Astrocyte of the hippocampus (primary cell): ENCODE measurements around the gene PTGFRN.

Source experiments
- DNase-seq: peaks from one replicate; pipeline ENCODE4 v3.0.0; 2011; ENCODE audit warnings: low read depth, low spot score

The PTGFRN gene

DNA sequence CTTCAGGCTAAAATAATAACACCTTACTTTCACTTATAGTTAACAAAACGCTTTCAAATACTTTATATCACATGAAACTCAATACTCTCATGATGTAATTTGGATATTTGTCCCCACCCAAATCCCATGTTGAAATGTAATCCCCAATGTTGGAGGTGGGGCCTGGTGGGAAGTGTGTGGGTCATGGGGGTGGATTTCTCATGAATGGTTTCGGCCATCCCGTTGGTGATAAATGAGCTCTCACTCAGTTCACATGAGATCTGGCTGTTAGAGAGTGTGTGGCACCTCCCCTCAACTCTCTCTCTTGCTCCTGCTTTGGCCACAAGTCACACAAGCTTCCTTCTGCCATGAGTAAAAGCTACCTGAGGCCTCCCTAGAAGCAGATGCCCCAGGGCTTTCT lies 22.5 kb upstream of the PTGFRN start:
- no peak for DNase-seq

DNA sequence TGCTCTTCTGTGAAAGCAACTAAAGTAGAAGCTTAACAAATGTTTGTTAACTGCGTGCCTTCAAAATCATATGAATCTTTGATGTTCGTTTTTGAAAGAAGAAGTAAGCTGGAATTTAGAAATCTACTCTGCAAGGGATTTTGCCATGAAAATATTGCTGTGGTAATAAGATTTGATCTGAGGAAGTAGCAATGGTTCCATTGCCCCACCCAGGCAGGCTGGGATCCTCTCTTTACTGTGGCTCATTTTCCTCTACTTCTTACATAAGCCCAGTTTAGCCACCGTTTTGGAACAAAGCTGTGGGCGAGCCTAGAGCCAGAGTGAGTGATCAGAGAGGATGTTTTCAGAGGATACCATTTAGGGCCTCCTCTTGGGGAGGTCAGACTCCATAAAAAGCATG lies 20.3 kb upstream of the PTGFRN start:
- DNase-seq, result no peak

DNA sequence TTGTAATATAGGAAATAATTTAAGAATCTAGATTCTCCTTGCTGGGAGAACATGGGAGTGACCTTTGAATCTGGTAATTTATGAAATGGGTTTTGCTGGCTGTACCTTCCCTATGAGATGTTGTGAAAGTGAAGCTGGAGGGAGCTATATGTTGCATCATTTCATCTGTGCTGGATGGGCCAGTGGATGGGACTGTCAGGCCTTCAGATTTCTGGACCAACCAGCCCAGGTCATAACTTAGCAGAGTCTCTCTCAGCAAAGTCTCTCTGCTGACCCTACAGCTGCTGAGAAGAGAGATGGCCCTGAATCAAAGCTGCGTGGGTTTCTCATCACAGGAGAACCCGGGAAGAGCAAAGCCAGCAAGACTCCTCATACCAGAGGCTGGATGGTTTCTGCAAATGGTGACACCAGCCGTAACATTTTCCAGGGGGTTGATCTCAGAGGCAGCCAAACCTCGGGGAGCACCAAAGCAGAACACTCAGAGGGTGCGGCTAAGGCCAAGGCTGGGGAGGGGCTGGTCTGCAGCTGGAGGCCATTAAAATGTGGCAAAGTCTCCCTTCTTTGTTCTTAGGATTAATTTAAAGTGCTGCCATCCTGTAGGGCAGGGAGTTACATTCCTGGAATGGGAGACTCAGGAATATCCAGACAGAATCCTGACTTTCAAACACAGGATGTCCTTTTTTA lies 18.2 kb upstream of the PTGFRN start:
- DNase-seq, result no peak

DNA sequence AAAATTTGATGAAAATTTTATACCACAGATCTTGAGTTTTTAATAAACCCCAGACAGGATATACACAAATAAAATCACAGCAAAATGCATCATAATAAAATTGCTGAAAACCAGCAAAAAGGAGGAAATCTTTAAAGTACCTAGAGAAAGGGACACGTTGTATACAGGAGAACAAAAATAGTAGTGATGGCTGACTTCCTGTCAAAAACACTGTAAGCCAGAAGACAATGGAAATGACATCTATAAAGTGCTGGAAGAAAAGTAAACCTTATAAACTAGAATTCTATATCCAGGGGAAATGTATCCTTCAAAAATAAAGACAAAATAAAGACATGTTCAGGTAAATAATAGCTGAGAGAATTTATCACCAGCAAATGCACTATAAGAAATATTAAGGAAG lies 14.6 kb upstream of the PTGFRN start:
- DNase-seq, result no peak

DNA sequence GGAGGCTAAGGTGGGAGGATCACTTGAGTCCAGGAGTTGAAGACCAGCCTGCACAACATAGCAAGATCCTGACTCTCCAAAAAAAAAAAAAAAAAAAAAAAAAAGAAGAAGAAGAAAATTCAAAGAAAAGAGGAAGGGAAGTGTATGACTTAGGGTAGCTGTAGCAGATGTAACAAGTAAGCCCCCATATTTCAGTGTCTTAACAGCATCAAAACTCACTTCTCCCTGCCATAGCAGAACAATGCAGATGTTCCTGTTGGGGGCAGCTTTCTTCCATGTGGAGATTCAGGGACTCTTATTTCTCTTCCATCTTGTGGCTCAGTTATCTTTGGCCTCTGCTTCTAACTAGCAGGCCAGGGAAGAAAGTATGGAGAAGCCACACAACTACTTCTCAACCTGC lies 10.2 kb upstream of the PTGFRN start:
- no peak for DNase-seq

DNA sequence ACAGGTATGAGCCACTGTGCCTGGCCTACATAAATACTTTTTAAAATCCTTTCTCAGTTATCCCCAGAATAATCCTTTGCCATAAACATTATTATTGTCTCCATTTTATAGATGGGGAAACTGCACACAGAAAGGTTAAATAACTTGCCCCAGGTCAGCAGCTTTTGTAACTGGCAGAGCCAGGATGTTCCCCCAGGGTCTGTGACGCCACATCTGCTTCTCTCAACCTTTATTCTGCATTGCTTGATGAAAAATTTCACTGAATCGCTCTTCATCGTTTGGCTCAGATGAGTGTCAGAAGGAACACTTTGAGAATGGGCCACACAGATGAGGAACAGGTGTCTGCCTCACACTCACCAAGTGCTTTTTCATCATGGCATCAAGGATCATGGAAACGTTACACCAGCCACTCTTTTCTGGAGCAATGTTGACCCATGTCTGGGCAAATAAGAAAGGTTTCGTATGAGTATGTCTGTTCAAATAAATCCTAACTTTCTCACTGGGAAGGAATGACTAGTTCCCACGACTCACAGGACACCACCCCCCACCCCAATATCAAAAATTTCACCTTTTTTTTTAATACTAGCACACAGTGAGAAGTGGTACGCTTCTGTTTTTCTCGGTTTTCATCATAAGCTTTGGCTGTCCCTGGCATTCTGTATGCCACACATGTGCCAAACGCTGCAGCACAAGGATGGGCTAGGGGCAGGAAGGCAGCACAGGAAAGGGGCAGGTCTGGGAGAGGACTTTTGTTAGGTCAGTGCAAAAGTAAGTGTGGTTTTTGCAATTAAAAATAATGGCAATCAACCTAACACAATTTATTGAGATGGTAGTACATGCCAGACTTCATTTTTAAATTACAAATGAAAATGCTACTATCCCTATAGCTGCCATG lies 9.0 kb upstream of the PTGFRN start:
- no peak for DNase-seq

DNA sequence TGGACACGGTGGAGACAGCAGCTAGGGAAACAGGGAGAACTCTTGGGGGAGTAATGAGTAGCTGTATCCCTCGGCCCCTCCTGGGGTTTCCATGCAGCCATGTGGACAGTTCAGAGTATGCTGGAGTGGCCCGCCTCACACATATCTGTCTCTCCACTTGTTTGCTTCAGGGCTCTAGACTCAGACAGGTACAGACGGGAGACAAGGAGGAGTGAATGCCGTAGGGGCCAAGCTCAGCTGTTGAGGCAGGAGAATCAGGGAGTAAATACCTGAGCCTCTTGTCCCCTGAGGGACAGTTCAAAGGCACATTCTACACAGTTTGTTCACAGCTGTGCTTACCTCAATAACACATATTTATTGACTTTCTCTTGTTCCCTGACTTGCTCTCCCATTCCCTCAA lies 7.7 kb upstream of the PTGFRN start:
- no peak for DNase-seq

DNA sequence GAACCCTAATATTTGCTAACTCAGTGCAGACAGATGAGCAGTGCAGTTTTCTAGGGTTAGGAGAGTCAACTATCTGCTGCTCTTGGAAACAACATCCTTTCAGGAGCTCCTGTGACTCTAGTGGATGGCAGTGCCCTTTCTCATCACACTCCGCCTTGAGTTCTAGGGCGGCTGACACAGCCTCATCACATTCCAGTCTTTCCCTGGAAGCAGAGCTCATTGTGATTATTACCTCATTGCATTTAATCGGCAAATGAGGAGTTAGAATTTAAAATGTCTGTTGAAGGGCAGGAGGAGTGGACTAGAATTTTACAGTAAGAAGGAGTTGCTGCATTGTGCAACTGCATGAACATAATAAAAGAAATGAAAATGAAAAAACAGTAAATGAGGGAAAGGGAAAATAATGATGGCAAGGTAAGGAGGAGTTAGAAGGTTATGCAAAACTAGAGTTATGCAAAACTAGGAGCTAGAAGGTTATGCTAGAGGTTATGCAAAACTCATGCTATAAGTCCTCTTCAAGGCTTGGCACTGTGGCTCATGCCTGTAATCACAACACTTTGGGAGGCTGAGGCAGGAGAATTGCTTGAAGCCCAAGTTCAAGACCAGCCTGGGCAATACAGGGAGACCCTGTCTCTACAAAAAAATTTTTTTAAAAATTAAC lies 6.9 kb upstream of the PTGFRN start:
- no peak for DNase-seq

DNA sequence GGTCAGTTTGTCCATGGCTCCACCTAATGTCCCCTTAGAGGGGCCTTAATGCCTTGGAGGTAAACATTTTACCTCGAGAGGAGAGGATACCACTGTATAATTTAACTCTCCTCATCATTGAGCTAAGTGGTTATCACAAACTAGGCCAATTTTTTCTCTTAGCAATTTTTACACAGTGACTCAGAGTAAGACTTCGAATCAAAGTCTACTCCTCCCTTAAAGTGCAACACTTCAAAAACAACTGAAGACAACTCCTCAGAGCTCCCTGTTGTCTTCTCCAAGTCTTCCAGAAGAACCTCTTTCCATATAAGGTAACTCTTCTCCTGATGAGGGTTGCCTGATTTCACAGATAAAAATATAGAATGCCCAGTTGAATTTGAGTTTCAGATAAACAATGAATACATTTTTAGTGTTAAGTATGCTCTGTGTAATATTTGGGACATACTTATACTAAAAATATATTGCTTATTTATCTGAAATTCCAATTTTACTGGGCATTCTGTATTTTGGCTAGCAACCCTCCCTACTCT lies 4.9 kb upstream of the PTGFRN start:
- no peak for DNase-seq

DNA sequence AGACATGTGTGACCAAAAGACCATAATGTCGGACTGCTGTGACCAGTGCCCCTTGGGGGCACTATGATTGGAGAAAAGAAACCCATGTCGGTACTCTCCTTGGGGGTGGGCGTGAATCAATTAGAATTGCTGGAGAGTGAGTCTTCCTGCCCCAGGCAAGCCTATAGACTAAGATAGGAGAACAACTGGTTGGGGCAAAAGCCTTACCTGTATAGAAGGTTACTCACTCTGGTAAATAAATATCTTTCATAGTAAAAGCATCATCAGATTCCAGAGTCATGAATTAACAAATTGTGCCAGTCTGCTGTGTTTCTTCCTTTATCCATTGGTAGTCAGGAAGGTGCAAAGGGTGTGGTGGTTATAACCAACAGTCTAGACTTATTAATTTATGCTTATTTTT lies 2.9 kb upstream of the PTGFRN start:
- no peak for DNase-seq

DNA sequence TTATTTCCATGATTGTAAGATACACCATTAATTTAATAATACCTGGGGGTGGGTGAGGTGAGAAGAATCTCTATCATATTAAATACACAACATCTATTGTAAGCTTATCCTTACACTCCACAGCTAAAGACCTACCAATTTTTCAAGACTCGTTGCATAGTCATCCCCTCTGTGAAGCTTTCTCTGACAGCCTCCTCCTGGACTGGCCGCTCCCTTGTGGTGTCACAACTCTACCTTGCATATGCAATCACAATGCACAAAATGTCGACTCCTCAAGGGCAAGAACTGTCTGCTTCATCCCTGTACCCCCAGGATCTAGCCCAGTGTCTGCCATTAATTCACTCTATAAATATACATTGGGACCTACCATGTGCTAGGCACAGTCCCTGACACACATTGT lies 2.4 kb upstream of the PTGFRN start:
- no peak for DNase-seq

DNA sequence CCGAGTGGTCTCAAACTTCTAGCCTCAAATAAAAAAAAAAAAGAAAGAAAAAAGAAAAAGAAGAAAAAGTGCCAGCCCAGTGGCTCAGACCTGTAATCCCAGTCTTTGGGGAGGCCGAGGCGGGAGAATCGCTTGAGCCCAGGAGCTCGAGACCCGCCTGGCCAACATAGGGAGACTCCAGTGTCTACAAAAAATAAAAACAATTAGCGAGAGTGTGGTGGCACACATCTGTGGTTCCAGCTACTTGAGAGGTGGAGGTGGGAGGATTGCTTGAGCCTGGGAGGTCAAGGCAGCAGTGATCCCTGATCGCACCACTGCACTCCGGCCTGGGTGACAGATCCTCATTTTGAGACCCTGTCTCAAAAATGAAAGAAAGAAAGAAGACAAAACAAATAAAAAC lies 1.4 kb upstream of the PTGFRN start:
- no peak for DNase-seq

DNA sequence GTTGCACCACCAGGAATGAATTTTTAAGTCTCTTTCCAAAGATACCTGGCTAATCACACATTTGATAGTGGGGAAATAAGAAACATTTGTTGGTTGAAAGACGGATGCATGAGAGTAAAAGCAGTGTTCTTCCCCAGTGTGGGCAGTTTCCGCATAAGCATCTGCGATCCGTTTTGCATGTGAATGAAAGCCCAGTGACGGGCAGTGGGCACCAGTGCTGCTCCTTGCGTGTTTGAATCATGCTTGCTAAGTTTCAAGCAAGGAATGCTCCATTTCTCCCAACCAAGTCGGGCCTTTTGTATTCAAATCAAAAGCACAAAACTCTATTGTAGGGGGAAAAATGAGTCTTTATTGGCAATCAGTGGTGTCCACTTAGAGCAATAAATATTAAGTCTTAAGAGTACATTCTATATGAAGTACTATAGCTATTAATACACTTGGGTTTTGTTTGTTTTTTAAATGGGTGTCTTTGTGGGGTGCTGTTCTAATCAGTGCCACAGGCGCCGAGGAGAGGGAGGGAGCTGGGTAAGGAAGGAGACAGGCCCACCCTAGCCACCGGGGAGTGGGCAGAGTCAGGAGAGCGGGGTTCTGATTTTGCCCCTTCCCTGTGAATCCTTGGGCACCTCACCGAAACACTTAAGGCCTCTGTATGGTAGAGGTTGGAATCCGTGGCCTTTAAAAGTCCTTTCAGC lies 750 bp upstream of the PTGFRN start:
- peak; percentile 74 for DNase-seq

DNA sequence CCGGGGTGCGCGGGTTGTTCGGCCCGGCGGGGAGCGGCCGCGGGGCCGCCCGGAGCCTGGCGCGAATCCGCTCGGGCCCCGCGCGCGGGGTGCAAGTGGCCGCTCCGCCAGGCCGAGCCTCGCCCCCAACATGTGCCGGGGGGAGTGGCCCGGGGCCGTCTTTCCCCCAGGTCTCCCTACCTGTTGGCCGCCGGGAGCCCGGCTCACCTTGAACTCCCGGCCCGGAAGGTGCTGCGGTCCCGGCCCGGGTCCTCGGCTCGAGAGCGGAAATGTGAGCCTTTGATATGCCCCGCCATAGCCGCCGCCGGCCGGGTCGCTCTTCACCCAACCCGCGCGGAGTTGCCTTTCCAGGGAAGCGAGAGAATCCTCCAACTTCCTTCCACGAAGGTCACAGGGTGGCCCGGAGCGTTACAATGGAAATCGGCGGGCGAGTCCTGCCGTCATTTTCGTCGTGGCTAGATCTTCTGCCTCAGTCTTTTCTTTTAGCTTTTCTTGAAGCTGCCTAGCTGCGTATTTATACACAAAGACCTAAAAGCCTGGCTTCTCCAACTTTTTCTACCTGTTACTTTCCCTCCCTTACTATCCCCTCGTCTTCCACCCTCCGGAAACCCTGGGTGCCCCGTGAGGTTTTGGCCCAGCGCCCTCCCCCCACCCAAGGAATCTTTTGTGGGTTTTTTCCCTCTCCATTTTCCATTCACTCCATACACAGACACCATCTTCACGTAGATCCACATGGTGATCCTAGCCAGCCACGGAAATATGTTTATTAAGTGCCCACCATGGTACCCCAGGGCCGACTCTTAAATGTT lies 867 bp downstream of the PTGFRN start:
- peak; percentile 76 for DNase-seq

DNA sequence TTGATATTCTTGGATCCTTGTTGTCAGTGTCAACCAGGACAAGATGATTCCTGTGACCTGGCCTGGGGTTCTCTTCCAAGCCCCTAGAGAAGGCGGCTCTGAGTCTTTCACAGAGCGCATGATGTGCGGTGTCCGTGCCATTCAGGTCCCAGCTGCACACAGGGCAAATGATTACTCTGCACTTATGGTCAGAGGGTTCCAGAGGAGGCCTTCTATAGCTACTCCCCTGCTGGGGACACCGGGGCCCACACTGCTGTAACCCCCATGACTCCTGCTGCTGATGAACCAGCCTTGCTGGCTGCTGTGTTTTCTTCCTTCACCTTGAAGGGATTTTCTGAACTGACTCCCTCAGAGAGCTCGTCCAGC lies 1.5 kb downstream of the PTGFRN start:
- DNase-seq, result no peak

DNA sequence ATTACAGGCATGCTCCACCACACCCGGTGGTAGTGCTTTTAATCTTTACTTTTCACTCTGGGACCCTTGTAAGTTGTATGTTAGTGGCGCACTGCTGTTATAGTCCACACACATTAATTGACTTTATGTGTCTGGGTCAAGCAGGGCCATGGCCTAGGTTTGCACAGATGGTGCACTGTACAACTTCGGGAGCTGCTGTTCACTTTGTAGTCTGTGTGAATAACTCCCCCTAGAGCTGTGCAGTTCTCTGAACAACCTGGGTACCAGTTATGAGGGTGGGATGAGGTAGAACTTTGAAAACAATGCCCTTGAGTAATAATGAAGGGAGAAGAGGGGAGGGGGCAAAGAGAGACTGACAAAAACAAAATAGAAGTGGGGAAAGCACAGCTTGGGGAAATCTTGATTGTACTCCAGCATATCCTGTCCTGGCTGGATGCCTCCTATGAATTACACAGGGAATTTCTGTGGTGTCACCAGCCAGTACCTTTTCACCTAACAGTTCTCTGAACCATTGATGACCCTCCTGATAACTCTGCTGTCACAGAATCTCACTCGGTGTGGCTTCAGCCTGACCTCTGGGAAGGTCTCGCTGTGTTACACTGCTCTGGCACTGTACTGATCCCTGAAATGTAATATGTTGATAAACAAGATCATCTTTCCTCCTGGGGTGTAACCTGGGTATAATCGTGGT lies 2.2 kb downstream of the PTGFRN start:
- DNase-seq, result peak; percentile 33

DNA sequence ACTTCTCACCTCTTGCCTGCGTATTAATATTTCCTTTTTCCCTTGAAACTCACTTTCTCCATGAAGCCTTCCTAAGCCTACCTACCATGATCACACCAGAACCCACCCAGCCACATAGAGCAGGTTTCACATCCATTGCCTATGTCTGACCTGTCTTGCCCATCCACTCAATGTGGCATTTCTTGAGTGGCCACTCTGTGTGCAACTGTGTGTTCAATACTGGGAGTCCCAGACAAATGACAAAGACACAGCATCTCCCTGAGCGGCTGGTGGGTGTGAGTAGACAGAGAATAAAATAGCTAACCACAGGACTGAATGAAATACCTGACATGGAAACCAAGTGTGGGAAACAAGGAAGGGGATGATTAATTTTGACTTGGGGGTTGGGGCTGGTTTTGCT lies 3.1 kb downstream of the PTGFRN start:
- peak; percentile 38 for DNase-seq

DNA sequence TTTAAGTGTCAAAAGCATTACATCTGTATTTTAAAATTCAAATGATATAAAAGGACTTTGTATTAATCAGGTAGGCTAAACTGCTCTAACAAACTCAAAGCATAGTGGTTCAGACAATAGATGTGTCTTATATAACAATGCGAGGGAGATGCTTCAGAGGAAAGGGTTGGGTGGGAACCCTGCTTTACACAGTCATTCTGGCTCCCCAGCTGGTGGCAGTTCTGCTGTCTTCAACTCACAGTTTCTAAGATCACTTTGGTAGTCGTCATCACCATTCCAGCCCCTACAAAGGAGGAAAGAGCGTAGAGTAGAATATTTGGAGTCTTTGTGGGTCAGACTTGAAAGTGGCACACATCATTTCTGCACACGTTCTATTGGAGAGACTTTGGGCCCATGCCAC lies 4.2 kb downstream of the PTGFRN start:
- no peak for DNase-seq

DNA sequence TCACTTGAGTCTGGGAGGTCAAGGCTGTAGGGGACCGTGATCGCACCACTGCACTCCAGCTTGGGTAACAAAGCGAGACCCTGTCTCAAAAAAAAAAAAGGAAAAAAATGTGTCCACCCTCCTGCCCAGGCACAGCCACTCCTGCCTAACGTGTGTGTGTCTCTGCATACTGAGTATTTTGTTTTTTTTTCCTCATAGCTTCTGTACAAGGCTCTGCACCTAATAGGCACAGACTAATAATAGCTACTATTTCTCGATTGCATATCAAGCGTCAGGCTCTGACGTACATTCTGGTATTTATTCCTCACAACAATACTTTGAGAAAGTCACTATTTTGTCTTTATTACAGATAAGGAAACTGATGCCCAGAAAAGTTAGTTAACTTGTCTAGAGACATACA lies 5.0 kb downstream of the PTGFRN start:
- DNase-seq, result no peak

DNA sequence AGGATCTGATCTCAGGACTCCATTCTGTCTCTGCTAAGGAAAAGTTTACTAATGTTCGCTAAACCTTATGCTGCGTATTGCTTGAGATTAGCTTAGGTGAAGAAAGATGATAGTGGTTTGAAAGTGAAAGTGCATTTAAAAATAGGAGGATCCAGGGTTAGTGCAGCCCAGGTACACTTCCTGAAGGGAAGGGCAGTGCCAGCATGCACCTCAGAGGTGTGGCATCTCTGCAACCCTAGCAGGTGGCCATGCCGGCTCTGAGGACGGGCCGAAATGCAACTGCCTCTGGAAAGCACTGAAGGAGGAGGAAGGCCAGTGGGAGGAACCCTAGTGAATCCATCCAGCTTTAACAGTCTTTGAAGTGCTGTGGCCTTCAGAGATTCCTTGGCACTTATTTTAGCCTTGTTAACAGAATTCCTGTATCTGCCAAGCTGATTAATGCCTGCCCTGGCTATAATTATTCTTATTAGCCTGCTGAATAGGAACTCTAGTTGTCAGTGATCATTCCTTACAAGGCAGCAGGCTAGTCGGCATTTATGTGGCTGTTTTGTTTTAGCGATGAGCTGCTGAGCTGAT lies 5.5 kb downstream of the PTGFRN start:
- peak; percentile 70 for DNase-seq
